Measurements from ENCODE around the gene LIX1L.

Gene LIX1L

GRCh38 chr1:145985129-145985501, 27.3 kb upstream of the LIX1L start:
- TF ChIP-seq POLR2AphosphoS5 (IDR thresholded peaks at IDR 0.05; ENCODE audit: low read depth, low read length) (no peak), TAF1 (IDR thresholded peaks at IDR 0.05; ENCODE audit: borderline replicate concordance, insufficient read depth, low read length) (no peak), FOXP2 (optimal IDR thresholded peaks at IDR 0.05; ENCODE audit: borderline replicate concordance, extremely low read depth, extremely low read length, insufficient read depth) (no peak), SIN3A (IDR thresholded peaks at IDR 0.05; ENCODE audit: borderline replicate concordance, insufficient read depth, low read length) (no peak)
- TF ChIP-seq, protein P1, sequence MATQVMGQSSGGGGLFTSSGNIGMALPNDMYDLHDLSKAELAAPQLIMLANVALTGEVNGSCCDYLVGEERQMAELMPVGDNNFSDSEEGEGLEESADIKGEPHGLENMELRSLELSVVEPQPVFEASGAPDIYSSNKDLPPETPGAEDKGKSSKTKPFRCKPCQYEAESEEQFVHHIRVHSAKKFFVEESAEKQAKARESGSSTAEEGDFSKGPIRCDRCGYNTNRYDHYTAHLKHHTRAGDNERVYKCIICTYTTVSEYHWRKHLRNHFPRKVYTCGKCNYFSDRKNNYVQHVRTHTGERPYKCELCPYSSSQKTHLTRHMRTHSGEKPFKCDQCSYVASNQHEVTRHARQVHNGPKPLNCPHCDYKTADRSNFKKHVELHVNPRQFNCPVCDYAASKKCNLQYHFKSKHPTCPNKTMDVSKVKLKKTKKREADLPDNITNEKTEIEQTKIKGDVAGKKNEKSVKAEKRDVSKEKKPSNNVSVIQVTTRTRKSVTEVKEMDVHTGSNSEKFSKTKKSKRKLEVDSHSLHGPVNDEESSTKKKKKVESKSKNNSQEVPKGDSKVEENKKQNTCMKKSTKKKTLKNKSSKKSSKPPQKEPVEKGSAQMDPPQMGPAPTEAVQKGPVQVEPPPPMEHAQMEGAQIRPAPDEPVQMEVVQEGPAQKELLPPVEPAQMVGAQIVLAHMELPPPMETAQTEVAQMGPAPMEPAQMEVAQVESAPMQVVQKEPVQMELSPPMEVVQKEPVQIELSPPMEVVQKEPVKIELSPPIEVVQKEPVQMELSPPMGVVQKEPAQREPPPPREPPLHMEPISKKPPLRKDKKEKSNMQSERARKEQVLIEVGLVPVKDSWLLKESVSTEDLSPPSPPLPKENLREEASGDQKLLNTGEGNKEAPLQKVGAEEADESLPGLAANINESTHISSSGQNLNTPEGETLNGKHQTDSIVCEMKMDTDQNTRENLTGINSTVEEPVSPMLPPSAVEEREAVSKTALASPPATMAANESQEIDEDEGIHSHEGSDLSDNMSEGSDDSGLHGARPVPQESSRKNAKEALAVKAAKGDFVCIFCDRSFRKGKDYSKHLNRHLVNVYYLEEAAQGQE (IDR thresholded peaks at IDR 0.05; ENCODE audit: insufficient read depth in 1 of 2, low read depth in 2 of 2, low read length in 2 of 2) = no peak

- no peak for TF ChIP-seq FOXP2 (optimal IDR thresholded peaks at IDR 0.05; ENCODE audit: borderline replicate concordance, extremely low read depth, extremely low read length, insufficient read depth)
- TF ChIP-seq, protein P1 (IDR thresholded peaks at IDR 0.05; ENCODE audit: insufficient read depth in 1 of 2, low read depth in 2 of 2, low read length in 2 of 2) = no peak
- TF ChIP-seq SIN3A (IDR thresholded peaks at IDR 0.05; ENCODE audit: borderline replicate concordance, insufficient read depth, low read length) = no peak
- TF ChIP-seq TAF1 (IDR thresholded peaks at IDR 0.05; ENCODE audit: borderline replicate concordance, insufficient read depth, low read length) = no peak
- no peak for TF ChIP-seq POLR2AphosphoS5 (IDR thresholded peaks at IDR 0.05; ENCODE audit: low read depth, low read length)
Measured at GRCh38 chr1:145983960-145984830, 26.4 kb upstream of the LIX1L start.

DNA sequence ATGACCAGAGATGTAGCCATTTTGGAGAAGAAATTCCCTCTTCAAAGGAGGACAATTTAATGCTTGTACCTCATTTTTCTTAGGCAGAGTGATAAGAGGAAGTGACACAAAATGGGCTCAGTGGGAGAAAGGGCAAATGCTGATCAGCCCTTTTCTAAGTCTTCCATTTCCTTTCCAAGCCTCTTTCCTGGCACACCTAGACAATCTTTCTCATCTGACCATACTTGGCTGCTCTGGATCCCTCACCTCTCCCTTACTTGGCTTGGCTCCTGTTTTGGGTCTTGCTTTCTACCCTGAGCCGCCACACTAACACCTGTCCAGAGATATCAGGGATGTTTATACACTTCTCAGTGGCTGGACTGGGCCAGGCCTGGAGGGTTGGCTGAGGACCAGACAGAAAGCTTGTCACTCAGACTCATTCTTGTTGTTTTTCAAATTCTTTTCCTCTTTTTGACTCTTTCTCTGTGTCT, 25.4 kb upstream of the LIX1L start:
- TF ChIP-seq, protein P1 (IDR thresholded peaks at IDR 0.05; ENCODE audit: insufficient read depth in 1 of 2, low read depth in 2 of 2, low read length in 2 of 2) = no peak
- TF ChIP-seq FOXP2 (optimal IDR thresholded peaks at IDR 0.05; ENCODE audit: borderline replicate concordance, extremely low read depth, extremely low read length, insufficient read depth) = no peak
- no peak for TF ChIP-seq TAF1 (IDR thresholded peaks at IDR 0.05; ENCODE audit: borderline replicate concordance, insufficient read depth, low read length)
- TF ChIP-seq POLR2AphosphoS5 (IDR thresholded peaks at IDR 0.05; ENCODE audit: low read depth, low read length) = no peak
- TF ChIP-seq SIN3A (IDR thresholded peaks at IDR 0.05; ENCODE audit: borderline replicate concordance, insufficient read depth, low read length) = no peak

GRCh38 chr1:145982010-145982723, 24.4 kb upstream of the LIX1L start:
- TF ChIP-seq SIN3A (IDR thresholded peaks at IDR 0.05; ENCODE audit: borderline replicate concordance, insufficient read depth, low read length) (no peak), POLR2AphosphoS5 (IDR thresholded peaks at IDR 0.05; ENCODE audit: low read depth, low read length) (no peak), FOXP2 (optimal IDR thresholded peaks at IDR 0.05; ENCODE audit: borderline replicate concordance, extremely low read depth, extremely low read length, insufficient read depth) (no peak), TAF1 (IDR thresholded peaks at IDR 0.05; ENCODE audit: borderline replicate concordance, insufficient read depth, low read length) (no peak)
- TF ChIP-seq, protein P1 (IDR thresholded peaks at IDR 0.05; ENCODE audit: insufficient read depth in 1 of 2, low read depth in 2 of 2, low read length in 2 of 2) = no peak

Data from PFSK-1 (cell line).